BJ (cell line): ENCODE measurements around the gene NCK2. TPM values are rescaled to one million over a fixed set of nuclear protein-coding genes. Genes with fewer than 3 reads are reported as not detected.

Experiments used
- CTCF ChIA-PET: fragments of 350-600 bp; formaldehyde crosslinking; extraction: SDS; loops from one replicate; lab custom pipeline; 2021; ENCODE audit warnings: antibody characterized with exemption, inconsistent platforms; lab: Yijun Ruan, JAX
- POLR2A ChIA-PET: fragments of 300-600 bp; sonication (Branson Sonifier 250); formaldehyde crosslinking; extraction: SDS; loops from one replicate; lab custom pipeline; 2021; ENCODE audit warnings: antibody characterized with exemption; lab: Charles Lee
- DNase-seq: peaks from one replicate; pipeline ENCODE4 v3.0.0-alpha.2; 2011; ENCODE audit warnings: low read depth
- H3K27me3 ChIP-seq: 2 replicates; pipeline ENCODE4 v1.6.0; 2011; ENCODE audit warnings: low read length; ENCODE audit not compliant: control insufficient read depth, insufficient read depth
- H3K36me3 ChIP-seq: 2 replicates; pipeline ENCODE4 v1.5.1; 2011; ENCODE audit warnings: low read length; ENCODE audit not compliant: control insufficient read depth, insufficient read depth
- H3K4me3 ChIP-seq: 2 replicates; pipeline ENCODE4 v1.5.1; 2011; ENCODE audit warnings: low read depth, mild to moderate bottlenecking, control low read depth, low read length
- CTCF ChIP-seq: IDR thresholded peaks from 2 replicates; pipeline ENCODE4 v1.5.1; 2011; ENCODE audit warnings: low read depth, mild to moderate bottlenecking, control low read depth, inconsistent platforms, low read length, moderate library complexity; ENCODE audit not compliant: insufficient read depth
- polyA plus RNA-seq: library from polyadenylated mRNA; depleted of rRNA; stranded (reverse); fragments of >200 nt; gene quantifications from 2 replicates; pipeline ENCODE4 v1.2.3, GENCODE V29; 2011

The NCK2 gene
- polyA plus RNA-seq, 1 experiment, result 32.9 TPM

- DNase-seq, result no peak
- Histone ChIP-seq H3K36me3 (no peaks in the 10 kb centered on the region), H3K4me3 (no peak overlapping the region), H3K27me3 (no peaks in the 10 kb centered on the region)
- TF ChIP-seq CTCF, result no peak
- ChIA-PET CTCF (no interaction called here), POLR2A (no interaction called here)
These were observed 35.9 kb downstream of the NCK2 start for GRCh38 chr2:105780606-105781005.

GRCh38 chr2:105781274-105781978, 36.7 kb downstream of the NCK2 start:
- Histone ChIP-seq H3K27me3 (no peaks in the 10 kb centered on the region), H3K36me3 (no peaks in the 10 kb centered on the region), H3K4me3 (no peak overlapping the region)
- no peak for TF ChIP-seq CTCF
- DNase-seq, result no peak
- CTCF ChIA-PET, result no interaction called here
- POLR2A ChIA-PET, result no interaction called here

- TF ChIP-seq CTCF, result no peak
- Histone ChIP-seq H3K27me3 (no peaks in the 10 kb centered on the region), H3K36me3 (no peaks in the 10 kb centered on the region; the same call in 1 of the 2 replicates), H3K4me3 (no peak overlapping the region)
- CTCF ChIA-PET, result interaction anchor here (0.8 kb wide), 1 partner anchor 10 kb away, joined by 3 read pairs; no protein-coding TSS in a partner anchor
- POLR2A ChIA-PET, result no interaction called here
- no peak for DNase-seq
These were observed 37.4 kb downstream of the NCK2 start for GRCh38 chr2:105782123-105782522.

GRCh38 chr2:105782646-105783045, 37.9 kb downstream of the NCK2 start:
- TF ChIP-seq CTCF, result no peak
- CTCF ChIA-PET, result interaction anchor here (0.8 kb wide), 1 partner anchor 10 kb away, joined by 3 read pairs; no protein-coding TSS in a partner anchor
- POLR2A ChIA-PET, result no interaction called here
- H3K4me3 ChIP-seq, result no peak overlapping the region
- H3K36me3 ChIP-seq, result no peaks in the 10 kb centered on the region; the same call in 1 of the 2 replicates
- no peak for DNase-seq
- no peaks in the 10 kb centered on the region for H3K27me3 ChIP-seq

- TF ChIP-seq CTCF, result no peak
- DNase-seq, result no peak
- Histone ChIP-seq H3K4me3 (no peak overlapping the region), H3K27me3 (no peaks in the 10 kb centered on the region), H3K36me3 (no peaks in the 10 kb centered on the region; the same call in 1 of the 2 replicates)
- ChIA-PET POLR2A (no interaction called here), CTCF (interaction anchor here (0.8 kb wide), 1 partner anchor 11 kb away, joined by 3 read pairs; no protein-coding TSS in a partner anchor)
These were observed 38.5 kb downstream of the NCK2 start for GRCh38 chr2:105783151-105783738.
